Keratinocyte (primary cell): Measurements from ENCODE around the gene PHF10.

Source experiments
- EZH2 ChIP-seq: IDR thresholded peaks from one replicate; pipeline ENCODE4 v1.6.1; 2012; ENCODE audit warnings: inconsistent platforms, mild to moderate bottlenecking, low read length, moderate library complexity
- TF ChIP-seq, protein P1 (sequence below), 3 experiments: IDR thresholded peaks in 1 of 3; conservative IDR thresholded peaks in 1 of 3; optimal IDR thresholded peaks in 1 of 3; 2 replicates in 2 of 3; 3 replicates in 1 of 3; pipeline versions ENCODE3 to v1.5.1; 2011; ENCODE audit warnings: low read length in 3 of 3, mild to moderate bottlenecking in 3 of 3, moderate library complexity in 2 of 3, control low read depth in 1 of 3, inconsistent platforms in 1 of 3; ENCODE audit not compliant: insufficient read depth in 2 of 3; ENCODE audit errors: extremely low read depth in 1 of 3

DNA sequence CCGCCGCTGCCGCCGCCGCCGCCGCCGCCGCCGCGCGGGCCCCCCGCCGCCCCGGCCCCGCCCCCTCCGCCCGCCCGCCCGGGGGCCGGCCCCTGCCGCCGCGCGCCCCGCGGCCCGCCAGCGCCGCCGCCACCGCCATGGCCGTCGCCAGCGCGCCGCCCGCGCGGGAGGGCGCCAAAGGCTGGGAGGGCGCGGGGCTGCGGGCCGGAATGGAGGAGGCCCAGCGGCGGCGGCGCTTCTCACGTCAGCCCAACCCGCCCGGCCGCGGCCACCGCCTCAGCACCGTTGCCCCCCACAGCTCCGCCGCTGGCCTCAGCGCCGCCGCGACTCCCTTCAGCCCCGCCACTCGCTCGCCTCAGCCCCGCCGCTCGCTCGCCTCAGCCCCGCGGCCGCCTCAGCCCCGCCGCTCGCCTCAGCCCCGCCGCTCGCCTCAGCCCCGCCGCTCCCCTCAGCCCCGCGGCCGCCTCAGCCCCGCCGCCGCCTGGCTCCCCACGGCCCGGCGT, 258 bp downstream of the PHF10 start:
- TF ChIP-seq, protein P1, sequence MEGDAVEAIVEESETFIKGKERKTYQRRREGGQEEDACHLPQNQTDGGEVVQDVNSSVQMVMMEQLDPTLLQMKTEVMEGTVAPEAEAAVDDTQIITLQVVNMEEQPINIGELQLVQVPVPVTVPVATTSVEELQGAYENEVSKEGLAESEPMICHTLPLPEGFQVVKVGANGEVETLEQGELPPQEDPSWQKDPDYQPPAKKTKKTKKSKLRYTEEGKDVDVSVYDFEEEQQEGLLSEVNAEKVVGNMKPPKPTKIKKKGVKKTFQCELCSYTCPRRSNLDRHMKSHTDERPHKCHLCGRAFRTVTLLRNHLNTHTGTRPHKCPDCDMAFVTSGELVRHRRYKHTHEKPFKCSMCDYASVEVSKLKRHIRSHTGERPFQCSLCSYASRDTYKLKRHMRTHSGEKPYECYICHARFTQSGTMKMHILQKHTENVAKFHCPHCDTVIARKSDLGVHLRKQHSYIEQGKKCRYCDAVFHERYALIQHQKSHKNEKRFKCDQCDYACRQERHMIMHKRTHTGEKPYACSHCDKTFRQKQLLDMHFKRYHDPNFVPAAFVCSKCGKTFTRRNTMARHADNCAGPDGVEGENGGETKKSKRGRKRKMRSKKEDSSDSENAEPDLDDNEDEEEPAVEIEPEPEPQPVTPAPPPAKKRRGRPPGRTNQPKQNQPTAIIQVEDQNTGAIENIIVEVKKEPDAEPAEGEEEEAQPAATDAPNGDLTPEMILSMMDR (optimal IDR thresholded peaks at IDR 0.05 in 1 of 3, IDR thresholded peaks at IDR 0.05 in 1 of 3, conservative IDR thresholded peaks at IDR 0.05 in 1 of 3; ENCODE audit: extremely low read depth in 1 of 3, insufficient read depth in 2 of 3, low read length in 3 of 3): no peak
- TF ChIP-seq EZH2: no peak
